Common myeloid progenitor, CD34-positive (primary cell): ENCODE measurements around the gene CDAN1.

Experiments used
- CTCF ChIA-PET: fragments of 350-600 bp; sonication (Branson Sonifier 250); formaldehyde crosslinking; loops from one replicate; lab custom pipeline; 2021; ENCODE audit warnings: antibody characterized with exemption; lab: Charles Lee
- POLR2A ChIA-PET: fragments of 350-600 bp; sonication (Branson Sonifier 250); formaldehyde crosslinking; loops from one replicate; lab custom pipeline; 2021; ENCODE audit warnings: antibody characterized with exemption; lab: Charles Lee
- DNase-seq, 3 donors: peaks; one replicate each; pipeline versions ENCODE4 v3.0.0 to v3.0.0-alpha.2; 2013
- H3K27ac ChIP-seq, 2 experiments: 1 replicate in 1 of 2; 2 replicates in 1 of 2; pipeline ENCODE4 v1.7.0; 2013; ENCODE audit warnings: inconsistent platforms in 2 of 2, low read length in 2 of 2, mild to moderate bottlenecking in 2 of 2, low read depth in 1 of 2, moderate library complexity in 1 of 2; ENCODE audit not compliant: severe bottlenecking in 2 of 2, insufficient read depth in 1 of 2, poor library complexity in 1 of 2
- H3K27me3 ChIP-seq, 5 experiments: replicated peaks in 2 of 5; 1 replicate in 3 of 5; 2 replicates in 2 of 5; pipeline versions ENCODE4 v1.6.1 to v1.7.0; 2013; ENCODE audit warnings: low read length in 4 of 5, mild to moderate bottlenecking in 2 of 5, moderate library complexity in 2 of 5, inconsistent platforms in 1 of 5; ENCODE audit not compliant: insufficient read depth in 5 of 5, control insufficient read depth in 4 of 5
- H3K36me3 ChIP-seq, 4 experiments: 1 replicate in 2 of 4; 2 replicates in 2 of 4; pipeline versions ENCODE4 v1.6.1 to v1.7.0; 2013; ENCODE audit warnings: low read length in 3 of 4, control low read depth in 1 of 4, mild to moderate bottlenecking in 1 of 4; ENCODE audit not compliant: control insufficient read depth in 4 of 4, insufficient read depth in 4 of 4
- H3K4me1 ChIP-seq, 4 experiments: 1 replicate in 3 of 4; 2 replicates in 1 of 4; pipeline versions ENCODE4 v1.6.1 to v1.7.1; 2013; ENCODE audit warnings: low read length in 3 of 4, mild to moderate bottlenecking in 3 of 4, control low read depth in 1 of 4, inconsistent platforms in 1 of 4, moderate library complexity in 1 of 4; ENCODE audit not compliant: control insufficient read depth in 4 of 4, insufficient read depth in 4 of 4; ENCODE audit errors: control extremely low read depth in 1 of 4
- H3K4me3 ChIP-seq, 7 experiments: 1 replicate in 4 of 7; 2 replicates in 3 of 7; pipeline versions ENCODE4 v1.5.1 to v1.7.0; 2013; ENCODE audit warnings: mild to moderate bottlenecking in 7 of 7, low read length in 6 of 7, moderate library complexity in 6 of 7, inconsistent platforms in 2 of 7, low read depth in 2 of 7, control low read depth in 1 of 7; ENCODE audit not compliant: insufficient read depth in 4 of 7, control insufficient read depth in 1 of 7; ENCODE audit errors: extremely low read depth in 1 of 7
- H3K9me3 ChIP-seq, 5 experiments: 1 replicate in 4 of 5; 2 replicates in 1 of 5; pipeline versions ENCODE4 v1.6.1 to v1.7.1; 2013; ENCODE audit warnings: low read length in 4 of 5, mild to moderate bottlenecking in 2 of 5, inconsistent platforms in 1 of 5, low read depth in 1 of 5, moderate library complexity in 1 of 5; ENCODE audit not compliant: control insufficient read depth in 4 of 5, insufficient read depth in 2 of 5; ENCODE audit errors: control extremely low read depth in 1 of 5
- WGBS: methylation state at CpG from one replicate; pipeline ENCODE4 v1.1.5; 2013; ENCODE audit not compliant: insufficient coverage; 5-methylcytosine and 5-hydroxymethylcytosine counted together

Gene CDAN1

DNA sequence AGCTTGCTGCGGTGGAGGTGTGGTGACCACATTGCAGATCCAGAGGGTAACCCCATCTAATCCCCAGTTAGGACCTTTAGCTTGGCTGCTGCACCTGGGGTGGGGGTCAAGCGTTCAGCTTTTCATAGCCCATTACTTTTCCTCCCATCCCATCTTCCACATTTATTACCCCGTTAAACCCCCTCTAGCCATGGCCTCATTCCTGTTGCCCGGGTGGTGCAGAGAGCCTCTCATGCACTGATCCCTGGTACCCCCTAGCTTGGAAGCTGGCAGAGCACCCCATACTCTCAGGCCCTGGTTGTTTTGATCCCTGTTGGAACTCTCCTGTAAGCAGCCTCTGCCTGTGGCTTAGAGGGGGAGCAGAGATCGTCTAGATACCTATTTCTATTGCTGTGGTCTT, 20.8 kb downstream of the CDAN1 start:
- H3K27ac ChIP-seq: no peak overlapping the region
- ChIA-PET POLR2A (no interaction called here), CTCF (no interaction called here)
- no peak for DNase-seq
- no peaks in the 10 kb centered on the region for H3K9me3 ChIP-seq
- WGBS: 100% methylated on average over 5 of the region's 5 CpGs
- no peak overlapping the region for H3K4me3 ChIP-seq
- H3K27me3 ChIP-seq: no peaks in the 10 kb centered on the region
- H3K4me1 ChIP-seq: no peaks in the 10 kb centered on the region
- H3K36me3 ChIP-seq: peaks cover 8 to 53% (median 35%) of the 10 kb centered on the region in 4 experiments

DNA sequence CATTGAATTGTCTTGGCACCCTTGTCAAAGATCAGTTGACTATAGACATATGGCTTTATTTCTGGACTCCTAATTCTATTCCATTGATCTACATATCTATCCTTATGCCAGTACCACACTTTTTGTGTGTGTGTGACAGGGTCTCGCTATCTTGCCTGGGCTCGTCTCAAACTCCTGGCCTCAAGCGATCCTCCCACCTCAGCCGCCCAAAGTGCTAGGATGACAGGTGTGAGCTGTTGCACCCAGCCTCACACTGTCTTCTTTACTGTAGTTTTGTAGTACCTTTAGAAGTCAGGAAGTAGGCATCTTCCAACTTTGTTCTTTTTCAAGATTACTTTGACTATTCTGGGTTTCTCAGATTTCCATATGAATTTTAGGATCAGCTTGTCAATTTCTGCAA, 24.3 kb downstream of the CDAN1 start:
- WGBS: 100% methylated on average over 4 of the region's 4 CpGs
- no peak for DNase-seq
- Histone ChIP-seq H3K4me1 (peaks cover 0 to 4% (median 1%) of the 10 kb centered on the region in 4 experiments), H3K36me3 (peaks cover 1 to 23% (median 13%) of the 10 kb centered on the region in 4 experiments), H3K27ac (no peak overlapping the region), H3K27me3 (no peaks in the 10 kb centered on the region), H3K9me3 (no peaks in the 10 kb centered on the region), H3K4me3 (no peak overlapping the region)
- ChIA-PET CTCF (interaction anchor here (1.2 kb wide), 1 partner anchor 11 kb away, joined by 3 read pairs; no protein-coding TSS in a partner anchor), POLR2A (no interaction called here)

DNA sequence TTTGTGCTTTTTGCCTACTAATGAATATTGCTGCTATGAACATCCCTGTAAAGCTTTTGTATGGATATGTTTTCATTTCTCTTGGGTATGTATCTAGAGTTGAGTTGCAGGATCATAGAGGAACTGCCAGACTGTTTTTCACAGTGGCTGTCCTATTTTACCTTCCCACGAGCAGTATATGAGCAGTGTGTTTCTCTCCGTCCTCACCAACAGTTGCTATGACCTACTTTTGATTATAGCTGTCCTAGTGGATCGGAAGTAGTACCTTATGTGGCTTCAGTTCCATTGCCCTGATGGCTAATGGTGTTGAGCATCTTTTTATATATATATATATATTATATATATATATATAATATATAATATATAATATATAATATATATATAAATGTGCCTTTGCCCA, 25.2 kb downstream of the CDAN1 start:
- POLR2A ChIA-PET: no interaction called here

DNA sequence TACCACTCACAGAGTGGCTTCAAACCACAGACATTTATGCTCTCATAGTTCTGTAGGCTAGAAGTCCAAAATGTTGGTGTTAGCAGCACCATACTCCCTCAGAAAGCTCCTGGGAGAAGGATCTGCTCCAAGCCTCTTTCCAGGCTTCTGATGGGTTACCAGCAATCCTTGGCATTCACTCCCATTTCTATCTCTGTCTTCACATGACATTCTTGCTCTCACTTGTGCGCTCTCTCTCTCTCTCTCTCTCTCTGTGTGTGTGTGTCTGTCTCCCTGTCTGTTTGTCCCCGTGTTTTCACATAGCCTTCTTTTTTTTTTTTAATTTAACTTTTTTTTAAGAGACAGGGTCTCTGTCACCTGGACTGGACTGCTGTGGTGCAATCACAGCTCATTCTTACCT, 26.3 kb downstream of the CDAN1 start:
- POLR2A ChIA-PET: interaction anchor here (0.6 to 0.7 kb wide), 2 partner anchors 55 to 794 kb away, joined by 3 to 9 read pairs; no protein-coding TSS in a partner anchor
- no peak overlapping the region for H3K27ac ChIP-seq
- H3K36me3 ChIP-seq: peaks cover 0 to 8% (median 6%) of the 10 kb centered on the region in 4 experiments
- H3K4me3 ChIP-seq: no peak overlapping the region
- no peaks in the 10 kb centered on the region for H3K27me3 ChIP-seq
- no peak for DNase-seq
- H3K4me1 ChIP-seq: peaks cover 0 to 4% (median 1%) of the 10 kb centered on the region in 4 experiments
- H3K9me3 ChIP-seq: no peaks in the 10 kb centered on the region
- CTCF ChIA-PET: interaction anchor here (1.4 kb wide), 1 partner anchor 12 kb away, joined by 4 read pairs; no protein-coding TSS in a partner anchor
- 100% methylated on average over 1 of the region's 2 CpGs for WGBS

More for the DNA sequence above, 25.2 kb downstream of the CDAN1 start:
- CTCF ChIA-PET: interaction anchor here (1.4 kb wide), 1 partner anchor 11 kb away, joined by 4 read pairs; no protein-coding TSS in a partner anchor
- Histone ChIP-seq H3K9me3 (no peaks in the 10 kb centered on the region), H3K27me3 (no peaks in the 10 kb centered on the region), H3K27ac (no peak overlapping the region), H3K36me3 (peaks cover 0 to 18% (median 8%) of the 10 kb centered on the region in 4 experiments), H3K4me1 (peaks cover 0 to 4% (median 1%) of the 10 kb centered on the region in 4 experiments), H3K4me3 (no peak overlapping the region)
- no CpG with 5 or more reads among the region's 3 CpGs for WGBS
- DNase-seq: no peak

DNA sequence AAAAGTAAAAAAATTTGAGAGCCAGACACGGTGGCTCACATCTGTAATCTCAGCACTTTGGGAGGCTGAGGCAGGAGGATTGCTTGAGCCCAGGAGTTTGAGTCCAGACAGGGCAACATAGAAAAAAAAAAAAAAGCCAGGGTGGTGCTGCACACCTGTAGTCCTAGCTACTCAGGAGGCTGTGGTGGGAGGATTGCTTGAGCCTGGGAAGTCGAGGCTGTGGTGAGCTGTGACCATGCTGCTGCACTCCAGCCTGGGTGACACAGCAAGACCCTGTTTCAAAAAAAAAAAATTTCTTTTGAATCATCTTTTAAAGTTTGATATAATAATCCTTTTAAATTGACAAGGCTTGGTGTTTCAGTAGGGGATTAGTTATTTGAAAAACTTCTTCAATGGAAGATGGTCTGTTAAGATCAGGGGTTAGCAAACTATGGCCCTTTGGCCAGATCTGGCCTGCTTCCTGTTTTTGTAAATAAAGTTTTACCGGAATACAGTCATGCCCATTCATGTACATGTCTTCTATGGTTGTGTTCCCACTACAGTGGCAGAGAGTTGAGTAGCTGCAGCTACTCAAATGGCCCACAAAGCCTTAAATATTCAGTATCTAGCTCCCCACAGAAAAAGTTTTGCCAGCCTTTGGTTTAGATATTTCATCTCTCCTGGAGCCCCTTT, 28.9 kb downstream of the CDAN1 start:
- Histone ChIP-seq H3K27ac (no peak overlapping the region), H3K4me3 (no peak overlapping the region), H3K9me3 (no peaks in the 10 kb centered on the region), H3K36me3 (peaks cover 4 to 21% (median 4%) of the 10 kb centered on the region in 4 experiments), H3K4me1 (peaks cover 0 to 4% (median 1%) of the 10 kb centered on the region in 4 experiments), H3K27me3 (no peaks in the 10 kb centered on the region)
- 70% methylated on average over 2 of the region's 3 CpGs for WGBS
- ChIA-PET CTCF (interaction anchor here (0.6 to 0.7 kb wide), 2 partner anchors 19 to 644 kb away, joined by 3 read pairs; no protein-coding TSS in a partner anchor), POLR2A (no interaction called here)
- DNase-seq: peak in 2 of 3 donors; percentile 28 to 50

DNA sequence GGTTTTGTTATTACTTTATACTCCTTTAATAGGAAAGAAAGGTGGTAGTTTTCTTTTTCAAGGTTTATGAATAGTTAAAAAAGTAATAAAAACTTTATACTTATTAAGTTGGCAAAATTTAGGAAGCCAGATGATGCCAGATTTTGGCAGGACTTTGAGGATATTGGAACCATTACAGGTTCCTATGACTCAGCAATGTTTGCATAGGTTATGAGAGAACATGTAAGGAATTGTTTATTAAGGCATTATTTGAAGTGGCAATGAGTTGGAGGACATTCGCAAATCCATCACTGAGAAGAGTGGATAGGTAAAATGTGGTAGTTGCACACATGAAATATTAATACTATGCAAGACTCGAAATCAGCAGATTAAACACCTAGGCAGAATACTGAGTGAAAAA, 29.9 kb downstream of the CDAN1 start:
- Histone ChIP-seq H3K27ac (no peak overlapping the region), H3K27me3 (no peaks in the 10 kb centered on the region), H3K4me1 (peaks cover 0 to 4% (median 1%) of the 10 kb centered on the region in 4 experiments), H3K9me3 (no peaks in the 10 kb centered on the region), H3K4me3 (no peak overlapping the region), H3K36me3 (peaks cover 9 to 17% (median 10%) of the 10 kb centered on the region in 4 experiments)
- 92% methylated on average over 2 of the region's 2 CpGs for WGBS
- ChIA-PET CTCF (interaction anchor here (0.7 to 3.1 kb wide), 4 partner anchors 16 to 497 kb away, joined by 3 to 10 read pairs (median 4); no protein-coding TSS in a partner anchor), POLR2A (interaction anchor here (0.6 kb wide), 1 partner anchor 1577 kb away, joined by 3 read pairs; no protein-coding TSS in a partner anchor)
- DNase-seq: peak in 2 of 3 donors; percentile 25 to 31

DNA sequence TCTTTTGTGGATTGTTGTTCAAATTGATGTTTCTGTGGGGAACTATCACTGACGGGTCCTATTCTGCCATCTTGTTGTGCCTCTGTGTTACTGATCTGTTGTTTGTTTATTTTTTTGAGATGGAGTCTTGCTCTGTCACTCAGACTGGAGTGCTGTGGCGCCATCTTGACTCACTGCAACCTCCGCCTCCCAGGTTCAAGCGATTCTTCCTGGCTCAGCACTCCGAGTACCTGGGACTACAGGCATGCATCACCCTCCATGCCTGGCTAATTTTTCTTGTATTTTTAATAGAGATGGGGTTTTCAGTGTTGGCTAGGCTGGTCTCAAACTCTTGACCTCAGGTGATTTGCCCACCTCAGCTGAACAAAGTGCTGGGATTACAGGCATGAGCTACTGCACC, 31.6 kb downstream of the CDAN1 start:
- CTCF ChIA-PET: interaction anchor here (0.8 to 3.1 kb wide), 8 partner anchors 9 to 499 kb away, joined by 3 to 13 read pairs (median 4); no protein-coding TSS in a partner anchor
- no peak for DNase-seq
- Histone ChIP-seq H3K4me1 (peaks cover 0 to 4% (median 1%) of the 10 kb centered on the region in 4 experiments), H3K4me3 (no peak overlapping the region), H3K27me3 (no peaks in the 10 kb centered on the region), H3K36me3 (peaks cover 15 to 25% (median 19%) of the 10 kb centered on the region in 4 experiments), H3K27ac (no peak overlapping the region), H3K9me3 (peaks cover 0 to 3% (median 0%) of the 10 kb centered on the region in 5 experiments)
- 100% methylated on average over 1 of the region's 5 CpGs for WGBS
- POLR2A ChIA-PET: no interaction called here
